Measurements from ENCODE around the gene ANXA4.

DNA sequence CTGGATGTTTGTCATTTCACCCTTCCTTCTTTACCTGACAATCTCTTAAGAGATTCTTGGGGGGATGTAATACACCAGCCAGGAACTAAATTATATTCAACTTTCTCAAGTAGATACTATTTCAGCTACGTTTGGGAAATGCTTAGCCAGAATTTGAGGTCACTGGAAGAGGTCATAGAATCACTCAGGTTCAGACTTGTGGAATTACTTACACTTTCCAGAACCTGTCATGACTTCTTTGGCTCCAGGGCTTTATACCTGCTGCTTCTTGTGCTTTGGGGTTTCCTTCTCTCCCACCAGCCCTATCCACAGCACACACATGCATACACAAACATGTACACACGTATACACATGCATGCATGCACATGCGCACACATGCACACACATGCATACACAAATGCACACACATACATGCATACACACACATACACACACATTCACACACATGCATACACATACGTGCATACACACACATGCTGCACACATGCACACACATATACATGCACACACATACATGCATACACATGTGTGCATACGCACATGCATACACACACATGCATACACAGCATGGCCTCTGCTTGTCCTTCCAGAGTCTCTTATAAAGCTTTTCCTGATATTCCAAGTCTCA, 23.5 kb upstream of the ANXA4 start:
- TF ChIP-seq, protein P1, sequence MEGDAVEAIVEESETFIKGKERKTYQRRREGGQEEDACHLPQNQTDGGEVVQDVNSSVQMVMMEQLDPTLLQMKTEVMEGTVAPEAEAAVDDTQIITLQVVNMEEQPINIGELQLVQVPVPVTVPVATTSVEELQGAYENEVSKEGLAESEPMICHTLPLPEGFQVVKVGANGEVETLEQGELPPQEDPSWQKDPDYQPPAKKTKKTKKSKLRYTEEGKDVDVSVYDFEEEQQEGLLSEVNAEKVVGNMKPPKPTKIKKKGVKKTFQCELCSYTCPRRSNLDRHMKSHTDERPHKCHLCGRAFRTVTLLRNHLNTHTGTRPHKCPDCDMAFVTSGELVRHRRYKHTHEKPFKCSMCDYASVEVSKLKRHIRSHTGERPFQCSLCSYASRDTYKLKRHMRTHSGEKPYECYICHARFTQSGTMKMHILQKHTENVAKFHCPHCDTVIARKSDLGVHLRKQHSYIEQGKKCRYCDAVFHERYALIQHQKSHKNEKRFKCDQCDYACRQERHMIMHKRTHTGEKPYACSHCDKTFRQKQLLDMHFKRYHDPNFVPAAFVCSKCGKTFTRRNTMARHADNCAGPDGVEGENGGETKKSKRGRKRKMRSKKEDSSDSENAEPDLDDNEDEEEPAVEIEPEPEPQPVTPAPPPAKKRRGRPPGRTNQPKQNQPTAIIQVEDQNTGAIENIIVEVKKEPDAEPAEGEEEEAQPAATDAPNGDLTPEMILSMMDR (conservative IDR thresholded peaks at IDR 0.05; ENCODE audit: low read depth, low read length): no peak
- TF ChIP-seq EZH2 (IDR thresholded peaks at IDR 0.05; ENCODE audit: low read length, unreplicated experiment) (no peak), EZH2phosphoT487 (IDR thresholded peaks at IDR 0.05; ENCODE audit: borderline replicate concordance, low read length) (no peak)

Measured in PC-3 (cell line).